Keratinocyte (primary cell): ENCODE results near the gene METTL9.
"Not testable (repeated sequence)": the region's sequence is repeated elsewhere in the genome, so short reads cannot be mapped to it uniquely, and the experiment has no call there.

Experiments used
- EZH2 ChIP-seq: IDR thresholded peaks from one replicate; pipeline ENCODE4 v1.6.1; 2012; ENCODE audit warnings: inconsistent platforms, mild to moderate bottlenecking, low read length, moderate library complexity
- TF ChIP-seq, protein P1 (sequence below), 3 experiments: IDR thresholded peaks in 1 of 3; conservative IDR thresholded peaks in 1 of 3; optimal IDR thresholded peaks in 1 of 3; 2 replicates in 2 of 3; 3 replicates in 1 of 3; pipeline versions ENCODE3 to v1.5.1; 2011; ENCODE audit warnings: low read length in 3 of 3, mild to moderate bottlenecking in 3 of 3, moderate library complexity in 2 of 3, control low read depth in 1 of 3, inconsistent platforms in 1 of 3; ENCODE audit not compliant: insufficient read depth in 2 of 3; ENCODE audit errors: extremely low read depth in 1 of 3

GRCh38 chr16:21580131-21580530 is 19.2 kb upstream of the METTL9 start:
- TF ChIP-seq, protein P1, sequence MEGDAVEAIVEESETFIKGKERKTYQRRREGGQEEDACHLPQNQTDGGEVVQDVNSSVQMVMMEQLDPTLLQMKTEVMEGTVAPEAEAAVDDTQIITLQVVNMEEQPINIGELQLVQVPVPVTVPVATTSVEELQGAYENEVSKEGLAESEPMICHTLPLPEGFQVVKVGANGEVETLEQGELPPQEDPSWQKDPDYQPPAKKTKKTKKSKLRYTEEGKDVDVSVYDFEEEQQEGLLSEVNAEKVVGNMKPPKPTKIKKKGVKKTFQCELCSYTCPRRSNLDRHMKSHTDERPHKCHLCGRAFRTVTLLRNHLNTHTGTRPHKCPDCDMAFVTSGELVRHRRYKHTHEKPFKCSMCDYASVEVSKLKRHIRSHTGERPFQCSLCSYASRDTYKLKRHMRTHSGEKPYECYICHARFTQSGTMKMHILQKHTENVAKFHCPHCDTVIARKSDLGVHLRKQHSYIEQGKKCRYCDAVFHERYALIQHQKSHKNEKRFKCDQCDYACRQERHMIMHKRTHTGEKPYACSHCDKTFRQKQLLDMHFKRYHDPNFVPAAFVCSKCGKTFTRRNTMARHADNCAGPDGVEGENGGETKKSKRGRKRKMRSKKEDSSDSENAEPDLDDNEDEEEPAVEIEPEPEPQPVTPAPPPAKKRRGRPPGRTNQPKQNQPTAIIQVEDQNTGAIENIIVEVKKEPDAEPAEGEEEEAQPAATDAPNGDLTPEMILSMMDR (optimal IDR thresholded peaks at IDR 0.05 in 1 of 3, IDR thresholded peaks at IDR 0.05 in 1 of 3, conservative IDR thresholded peaks at IDR 0.05 in 1 of 3; ENCODE audit: extremely low read depth in 1 of 3, insufficient read depth in 2 of 3, low read length in 3 of 3): not testable (repeated sequence)
- TF ChIP-seq EZH2: not testable (repeated sequence)
